HFFc6 (cell line): ENCODE results near the gene TCF25. TPM values are rescaled to one million over a fixed set of nuclear protein-coding genes. Genes with fewer than 3 reads are reported as not detected.
"Not testable (repeated sequence)": the region's sequence is repeated elsewhere in the genome, so short reads cannot be mapped to it uniquely, and the experiment has no call there.

Experiments used
- DNase-seq: peaks from one replicate; pipeline ENCODE4 v3.0.0-alpha.2; 2018
- H3K27ac Mint-ChIP-seq: 2 replicates; pipeline ENCODE4 v1.8.0; 2020; ENCODE audit warnings: mild to moderate bottlenecking, mixed read lengths
- H3K27me3 Mint-ChIP-seq: 2 replicates; pipeline ENCODE4 v1.8.0; 2021; ENCODE audit warnings: mild to moderate bottlenecking, moderate library complexity, mixed read lengths; ENCODE audit not compliant: insufficient read depth
- H3K36me3 Mint-ChIP-seq: 2 replicates; pipeline ENCODE4 v1.8.0; 2021; ENCODE audit warnings: low read depth, mixed read lengths
- H3K4me1 Mint-ChIP-seq: 2 replicates; pipeline ENCODE4 v1.8.0; 2020; ENCODE audit warnings: low read depth, mixed read lengths
- H3K4me3 Mint-ChIP-seq: 2 replicates; pipeline ENCODE4 v1.8.0; 2020; ENCODE audit warnings: mild to moderate bottlenecking, moderate library complexity, mixed read lengths
- H3K9me3 Mint-ChIP-seq: 2 replicates; pipeline ENCODE4 v1.8.0; 2020; ENCODE audit warnings: mild to moderate bottlenecking, mixed read lengths
- CTCF ChIP-seq: fragments of 200-600 bp; sonication (generic); IDR thresholded peaks from 2 replicates; pipeline ENCODE4 v1.5.0; 2021; ENCODE audit warnings: antibody characterized with exemption, mild to moderate bottlenecking
- total RNA-seq, 6 experiments: library from RNA; stranded (reverse); fragmentation: NEBNext Ultra II Directional; extraction: Animal tissue kit (Norgen Biotek cat#: 25700); gene quantifications; 2 replicates in 1 of 6; 3 replicates in 5 of 6; pipeline ENCODE4 v1.2.3, GENCODE V29; 2021

Gene TCF25
- total RNA-seq, 6 experiments from 2014 or later, result 157 to 202 (median 170) TPM

- H3K27me3 Mint-ChIP-seq, result peaks cover 2% of the 10 kb centered on the region
- TF ChIP-seq CTCF, result no peak
- no peaks in the 10 kb centered on the region for H3K4me1 Mint-ChIP-seq
- no peak overlapping the region for H3K27ac Mint-ChIP-seq
- no peak for DNase-seq
- peaks cover under 1% of the 10 kb centered on the region; the same call in 1 of the 2 replicates for H3K9me3 Mint-ChIP-seq
- peaks cover 16% of the 10 kb centered on the region; the same call in 1 of the 2 replicates for H3K36me3 Mint-ChIP-seq
- H3K4me3 Mint-ChIP-seq, result no peak overlapping the region
Observed at GRCh38 chr16:89912143-89912542, 38.8 kb downstream of the TCF25 start.

GRCh38 chr16:89912627-89913026 lies 39.2 kb downstream of the TCF25 start:
- H3K36me3 Mint-ChIP-seq, result peaks cover 15% of the 10 kb centered on the region; the same call in 1 of the 2 replicates
- 0 out of 2 replicates have a peak, but pooled peaks cover 3% of the 10 kb centered on the region for H3K4me1 Mint-ChIP-seq
- TF ChIP-seq CTCF, result no peak
- no peaks in the 10 kb centered on the region for H3K9me3 Mint-ChIP-seq
- H3K4me3 Mint-ChIP-seq, result no peak overlapping the region
- no peak overlapping the region for H3K27ac Mint-ChIP-seq
- DNase-seq, result no peak
- peaks cover 3% of the 10 kb centered on the region for H3K27me3 Mint-ChIP-seq

- Mint-ChIP-seq H3K4me1 (peaks cover 10% of the 10 kb centered on the region; the same call in 1 of the 2 replicates), H3K9me3 (no peaks in the 10 kb centered on the region), H3K36me3 (peaks cover 15% of the 10 kb centered on the region; the same call in 1 of the 2 replicates), H3K27ac (no peak overlapping the region), H3K27me3 (peaks cover 5% of the 10 kb centered on the region), H3K4me3 (no peak overlapping the region)
- DNase-seq, result no peak
- TF ChIP-seq CTCF, result no peak
Observed at GRCh38 chr16:89913408-89914387, 40.3 kb downstream of the TCF25 start.

GRCh38 chr16:89914642-89915285 lies 41.4 kb downstream of the TCF25 start:
- H3K27ac Mint-ChIP-seq, H3K9me3 Mint-ChIP-seq, H3K4me3 Mint-ChIP-seq, H3K27me3 Mint-ChIP-seq, DNase-seq: not testable (repeated sequence)
- Mint-ChIP-seq H3K4me1 (peaks cover 16% of the 10 kb centered on the region), H3K36me3 (peaks cover 15% of the 10 kb centered on the region; the same call in 1 of the 2 replicates)

- H3K27me3 Mint-ChIP-seq, result peaks cover 9% of the 10 kb centered on the region
Observed at GRCh38 chr16:89915303-89916232, 42.2 kb downstream of the TCF25 start.

More at GRCh38 chr16:89915303-89916232, 42.2 kb downstream of the TCF25 start:
- Mint-ChIP-seq H3K9me3 (no peaks in the 10 kb centered on the region), H3K4me3 (no peak overlapping the region), H3K27ac (no peak overlapping the region), H3K36me3 (peaks cover 15% of the 10 kb centered on the region; the same call in 1 of the 2 replicates), H3K4me1 (peaks cover 24% of the 10 kb centered on the region)
- TF ChIP-seq CTCF, result no peak
- no peak for DNase-seq
